ENCODE data around the gene APOB. TPM values are rescaled to one million over a fixed set of nuclear protein-coding genes. Genes with fewer than 3 reads are reported as not detected.

Gene APOB
- total RNA-seq, 3 donors from 2014 or later = 3.2 to 5.6 (median 4.3) TPM

DNA sequence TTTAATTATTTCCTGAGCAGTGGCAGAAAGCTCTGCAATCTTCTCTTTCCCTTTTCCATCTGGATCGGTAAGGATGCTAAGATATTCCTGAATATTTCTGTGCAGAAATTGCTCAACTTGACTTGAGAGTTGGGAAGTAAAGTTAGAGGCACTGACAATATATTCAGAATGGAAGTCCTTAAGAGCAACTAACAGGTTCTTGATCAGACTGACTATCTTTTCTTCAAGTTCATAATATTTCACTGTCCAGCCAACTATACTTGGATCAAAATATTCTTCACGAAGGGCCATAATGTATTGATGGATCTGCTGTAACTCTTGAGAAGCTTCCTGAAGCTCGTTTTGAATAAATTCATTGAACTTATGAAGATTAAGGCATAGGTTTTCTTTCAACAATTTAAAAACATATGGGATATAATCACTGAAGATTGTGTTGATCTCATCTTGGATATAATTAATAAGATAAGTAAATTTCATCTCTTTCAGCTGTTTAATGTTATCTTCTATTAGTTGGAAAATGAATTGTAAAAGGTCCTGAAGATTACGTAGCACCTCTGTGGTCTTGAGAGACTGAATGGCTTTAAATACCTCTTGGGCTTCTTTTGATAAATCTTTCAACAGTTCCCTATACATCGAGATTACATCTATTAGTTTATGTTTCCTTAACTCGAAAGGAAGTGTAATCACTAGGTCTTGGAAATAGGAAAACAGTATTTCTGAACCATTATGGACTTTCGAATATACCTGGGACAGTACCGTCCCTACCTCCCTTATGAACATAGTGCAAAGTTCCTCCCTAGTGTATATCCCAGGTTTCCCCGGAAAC is 41.7 kb downstream of the APOB start:
- Histone ChIP-seq H3K4me3 (no peak overlapping the region), H3K4me1 (no peaks in the 10 kb centered on the region), H3K36me3 (no peaks in the 10 kb centered on the region), H3K27me3 (peaks cover 0 to 3% of the 10 kb centered on the region in 2 donors), H3K9me3 (no peaks in the 10 kb centered on the region), H3K27ac (no peak overlapping the region)
- no peak for TF ChIP-seq POLR2A (IDR thresholded peaks at IDR 0.05)
- no peak for DNase-seq (ENCODE audit: low spot score in 2 of 2)
- intact Hi-C loops (cut with DNase I; ENCODE audit: low total_unique reads) = no loop called here

DNA sequence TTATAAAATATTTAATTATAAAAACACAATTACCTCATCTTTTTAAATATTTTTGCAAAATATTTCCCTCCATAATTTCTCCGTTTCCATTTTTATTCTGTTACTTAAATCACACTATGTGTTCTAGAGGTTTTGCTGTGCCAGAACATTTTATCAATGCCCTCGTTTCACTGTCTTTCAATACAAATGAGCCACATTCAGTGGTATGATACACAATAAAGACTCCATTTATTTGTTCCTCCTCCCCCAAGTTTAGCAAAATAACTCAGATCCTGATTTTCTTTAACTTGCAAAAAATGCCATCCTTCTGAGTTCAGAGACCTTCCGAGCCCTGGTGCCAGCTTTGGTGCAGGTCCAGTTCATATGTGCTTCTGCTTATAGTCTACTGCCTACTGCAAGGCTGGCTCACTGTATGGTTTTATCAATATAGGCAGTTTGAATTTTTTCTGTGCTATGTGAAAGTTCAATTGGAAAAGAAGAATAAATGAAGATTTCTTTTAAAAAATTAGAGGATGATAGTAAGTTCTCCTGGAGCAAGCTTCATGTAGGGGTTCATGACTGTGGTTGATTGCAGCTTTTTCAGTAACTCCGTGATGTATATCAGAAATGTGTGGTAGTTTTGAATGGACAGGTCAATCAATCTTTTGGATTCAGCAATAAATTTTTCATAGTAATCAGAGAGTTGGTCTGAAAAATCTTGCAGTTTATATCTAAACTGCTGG is 42.5 kb downstream of the APOB start:
- no peaks in the 10 kb centered on the region for H3K9me3 ChIP-seq
- no peaks in the 10 kb centered on the region for H3K4me1 ChIP-seq
- H3K36me3 ChIP-seq = no peaks in the 10 kb centered on the region
- TF ChIP-seq POLR2A (IDR thresholded peaks at IDR 0.05) = no peak
- TF ChIP-seq POLR2AphosphoS5 (IDR thresholded peaks at IDR 0.05) = no peak
- TF ChIP-seq, protein P1, sequence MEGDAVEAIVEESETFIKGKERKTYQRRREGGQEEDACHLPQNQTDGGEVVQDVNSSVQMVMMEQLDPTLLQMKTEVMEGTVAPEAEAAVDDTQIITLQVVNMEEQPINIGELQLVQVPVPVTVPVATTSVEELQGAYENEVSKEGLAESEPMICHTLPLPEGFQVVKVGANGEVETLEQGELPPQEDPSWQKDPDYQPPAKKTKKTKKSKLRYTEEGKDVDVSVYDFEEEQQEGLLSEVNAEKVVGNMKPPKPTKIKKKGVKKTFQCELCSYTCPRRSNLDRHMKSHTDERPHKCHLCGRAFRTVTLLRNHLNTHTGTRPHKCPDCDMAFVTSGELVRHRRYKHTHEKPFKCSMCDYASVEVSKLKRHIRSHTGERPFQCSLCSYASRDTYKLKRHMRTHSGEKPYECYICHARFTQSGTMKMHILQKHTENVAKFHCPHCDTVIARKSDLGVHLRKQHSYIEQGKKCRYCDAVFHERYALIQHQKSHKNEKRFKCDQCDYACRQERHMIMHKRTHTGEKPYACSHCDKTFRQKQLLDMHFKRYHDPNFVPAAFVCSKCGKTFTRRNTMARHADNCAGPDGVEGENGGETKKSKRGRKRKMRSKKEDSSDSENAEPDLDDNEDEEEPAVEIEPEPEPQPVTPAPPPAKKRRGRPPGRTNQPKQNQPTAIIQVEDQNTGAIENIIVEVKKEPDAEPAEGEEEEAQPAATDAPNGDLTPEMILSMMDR (IDR thresholded peaks at IDR 0.05) = no peak
- intact Hi-C loops (cut with DNase I; ENCODE audit: low total_unique reads) = no loop called here
- peaks cover 0 to 3% of the 10 kb centered on the region in 2 donors for H3K27me3 ChIP-seq
- H3K27ac ChIP-seq = no peak overlapping the region
- DNase-seq (ENCODE audit: low spot score in 2 of 2) = no peak
- no peak overlapping the region for H3K4me3 ChIP-seq

DNA sequence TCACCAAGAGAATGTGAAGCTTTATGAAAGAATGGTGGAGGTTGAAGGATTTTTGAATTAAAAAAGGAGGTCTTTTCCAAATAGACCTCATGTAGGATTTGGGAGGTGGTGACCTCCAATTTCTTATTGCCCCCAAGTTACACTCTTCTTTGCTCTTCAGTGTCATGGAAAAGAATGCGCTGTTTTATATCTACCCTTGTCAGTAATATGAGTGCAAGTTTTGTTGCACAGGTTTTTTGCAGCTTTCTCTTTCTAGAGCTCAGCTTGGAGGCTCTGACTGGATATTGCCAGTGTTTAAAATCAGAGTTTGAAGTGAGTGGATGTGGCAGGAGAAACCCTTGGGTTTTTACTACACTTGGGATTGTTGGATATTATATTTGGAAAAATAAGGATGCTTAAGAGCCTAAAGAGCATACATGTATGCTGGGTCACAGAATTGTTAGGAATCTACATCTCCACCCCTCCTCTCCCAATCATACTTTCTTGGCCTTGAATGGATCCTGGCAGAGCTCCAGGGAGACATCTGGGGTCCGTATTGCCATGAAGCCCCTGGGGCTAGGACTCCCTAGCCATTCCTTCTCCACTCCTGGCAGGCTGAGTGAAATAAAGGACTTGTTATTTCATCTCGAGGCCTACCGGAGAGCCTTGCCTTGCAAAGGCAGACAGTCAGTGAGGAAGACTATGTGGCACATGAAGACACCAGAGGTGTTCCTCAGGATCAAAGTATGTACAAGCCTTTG is 43.8 kb downstream of the APOB start:
- intact Hi-C loops (cut with DNase I; ENCODE audit: low total_unique reads) = no loop called here
- DNase-seq (ENCODE audit: low spot score in 2 of 2) = no peak
- H3K27me3 ChIP-seq = peaks cover 0 to 3% of the 10 kb centered on the region in 2 donors
- H3K36me3 ChIP-seq = no peaks in the 10 kb centered on the region
- no peaks in the 10 kb centered on the region for H3K4me1 ChIP-seq
- H3K9me3 ChIP-seq = no peaks in the 10 kb centered on the region
- no peak overlapping the region for H3K27ac ChIP-seq
- TF ChIP-seq, protein P1 (IDR thresholded peaks at IDR 0.05) = no peak
- TF ChIP-seq POLR2A (IDR thresholded peaks at IDR 0.05) = no peak
- no peak for TF ChIP-seq POLR2AphosphoS5 (IDR thresholded peaks at IDR 0.05)
- H3K4me3 ChIP-seq = no peak overlapping the region

DNA sequence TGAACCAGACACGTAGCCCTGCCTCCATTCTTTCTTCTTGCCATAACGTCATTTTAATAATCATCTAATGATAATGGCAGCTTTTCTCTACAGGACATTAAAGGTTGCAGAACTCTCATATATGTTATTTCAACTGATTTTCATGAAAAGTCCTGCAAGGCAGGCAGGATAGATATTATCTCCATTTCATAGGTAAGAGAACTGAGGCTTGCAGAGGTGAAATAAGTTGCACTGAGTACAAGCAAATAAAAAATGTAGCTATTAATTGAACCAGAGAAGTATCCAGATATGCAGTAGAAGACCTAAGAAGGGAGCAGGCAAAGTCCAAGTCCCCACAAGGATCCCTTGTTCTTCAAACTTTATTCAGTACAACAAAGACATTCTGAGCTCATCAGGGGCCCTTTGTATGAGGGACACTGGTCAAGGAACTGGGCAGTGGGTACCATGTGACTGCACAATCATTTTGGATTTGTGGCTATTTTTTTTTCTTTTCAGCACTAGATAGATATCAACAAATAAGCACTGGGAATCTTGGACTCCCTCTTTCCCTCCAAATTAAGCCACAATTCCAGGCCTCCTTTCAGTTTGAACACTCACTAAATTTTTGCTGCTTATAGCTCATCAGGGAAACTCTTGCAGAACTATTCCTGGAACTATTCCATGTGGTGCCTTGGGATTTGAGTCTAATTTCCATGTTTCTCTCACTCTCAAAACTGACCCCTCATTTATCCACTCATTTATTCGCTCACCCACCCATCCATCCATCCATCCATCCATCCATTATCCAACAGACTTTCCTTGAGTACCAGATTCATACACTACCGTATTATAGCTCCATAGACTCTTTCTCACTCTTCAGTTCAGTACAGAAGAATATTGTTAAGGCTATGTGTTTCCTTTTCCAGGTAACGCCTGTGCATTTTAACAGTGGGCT is 44.6 kb downstream of the APOB start:
- Histone ChIP-seq H3K27ac (no peak overlapping the region), H3K4me1 (no peaks in the 10 kb centered on the region), H3K9me3 (no peaks in the 10 kb centered on the region), H3K36me3 (no peaks in the 10 kb centered on the region), H3K27me3 (no peaks in the 10 kb centered on the region), H3K4me3 (no peak overlapping the region)
- DNase-seq (ENCODE audit: low spot score in 2 of 2) = no peak
- TF ChIP-seq POLR2A (IDR thresholded peaks at IDR 0.05) (no peak), POLR2AphosphoS5 (IDR thresholded peaks at IDR 0.05) (no peak)
- TF ChIP-seq, protein P1 (IDR thresholded peaks at IDR 0.05) = no peak
- intact Hi-C loops (cut with DNase I; ENCODE audit: low total_unique reads) = no loop called here

Data from breast epithelium (tissue), 4 donors.